ENCODE results near the gene CBY3. TPM values are rescaled to one million over a fixed set of nuclear protein-coding genes. Genes with fewer than 3 reads are reported as not detected.

Gene CBY3
- 0.20 TPM in 1 of 2 replicates, not detected in the other for total RNA-seq

GRCh38 chr5:179680780-179681401 lies at the start of gene CBY3:
Gene CBY3, minus strand, starts transcription at chr5:179681034. Its CDS starts 116 bp downstream, at chr5:179680918.

GRCh38 chr5:179698935-179699615 lies 18.2 kb upstream of the CBY3 start, which contains the start of gene CANX:
Gene CANX, plus strand, starts transcription at chr5:179698967. Its CDS starts 6,715 bp downstream, at chr5:179705682.

Other genes with a start within 250 kb of the CBY3 start
- 48.3 and 49.1 TPM in 2 replicates for gene RUFY1, start 130.5 kb downstream of the CBY3 start, total RNA-seq
- gene HNRNPH1, start 57.4 kb downstream of the CBY3 start, total RNA-seq = 407 and 475 TPM in 2 replicates
- gene CANX, start 17.9 kb upstream of the CBY3 start, total RNA-seq = 805 and 877 TPM in 2 replicates
- gene MAML1, start 51.8 kb upstream of the CBY3 start, total RNA-seq = 9.7 and 10.9 TPM in 2 replicates
- gene LTC4S, start 113.0 kb upstream of the CBY3 start, total RNA-seq = 2.3 and 5.2 TPM in 2 replicates
- 207 and 369 TPM in 2 replicates for gene MGAT4B, start 125.8 kb upstream of the CBY3 start, total RNA-seq
- 670 and 3,659 TPM in 2 replicates for gene SQSTM1, start 139.9 kb upstream of the CBY3 start, total RNA-seq
- gene MRNIP, start 177.8 kb upstream of the CBY3 start, total RNA-seq = 15.1 and 15.2 TPM in 2 replicates
- 87.6 and 131 TPM in 2 replicates for gene TBC1D9B, start 226.9 kb upstream of the CBY3 start, total RNA-seq

Data from smooth muscle cell of the pulmonary artery (primary cell).